ENCODE measurements around the gene XYLT1.

Gene XYLT1

DNA sequence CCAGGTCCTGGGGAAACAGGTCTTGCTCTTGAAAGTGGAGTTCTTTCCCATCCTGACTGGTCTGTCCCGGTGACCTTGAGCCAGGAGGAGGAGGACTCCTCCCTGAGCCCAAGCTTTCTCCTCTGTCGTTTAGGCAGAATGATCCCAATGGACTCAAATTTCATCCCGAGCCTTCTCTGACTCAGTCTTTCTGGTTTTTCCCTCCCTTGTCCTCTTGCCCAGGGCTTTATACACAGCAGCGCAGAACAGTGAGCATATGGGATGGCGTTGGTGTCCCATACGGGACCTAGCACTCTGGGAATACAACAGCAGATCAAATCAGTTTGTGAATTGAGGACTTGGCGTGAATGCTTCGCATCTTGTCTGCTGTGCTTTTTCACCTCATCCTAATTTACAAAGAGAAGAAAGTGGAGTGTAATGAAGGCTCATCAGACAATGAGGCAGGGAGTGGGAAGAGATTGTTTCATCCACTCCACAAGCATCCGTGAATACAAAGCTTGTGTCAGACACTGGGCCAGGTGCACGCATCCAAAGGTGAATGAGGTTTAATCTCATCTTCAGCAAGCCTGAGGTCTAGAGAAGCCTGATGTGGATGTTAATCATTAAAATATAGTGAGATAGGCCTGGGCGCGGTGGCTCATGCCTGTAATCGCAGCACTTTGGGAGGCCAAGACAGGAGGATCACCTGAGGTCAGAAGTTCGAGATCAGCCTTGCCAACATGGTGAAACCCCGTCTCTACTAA lies 1.1 kb upstream of the XYLT1 start:
- peaks cover 31% of the 10 kb centered on the region for H3K4me1 ChIP-seq (ENCODE audit: low read depth, poor library complexity, severe bottlenecking)
- H3K27ac ChIP-seq = no peak overlapping the region
- H2AFZ ChIP-seq (ENCODE audit: low read depth) = no peak overlapping the region; the same call in 1 of the 2 replicates
- H3K27me3 ChIP-seq (ENCODE audit: insufficient read depth, low read depth) = no peaks in the 10 kb centered on the region
- no peaks in the 10 kb centered on the region for H4K20me1 ChIP-seq (ENCODE audit: insufficient read depth)
- H3K79me2 ChIP-seq (ENCODE audit: insufficient read depth, low read depth) = peaks cover 28% of the 10 kb centered on the region
- no peak overlapping the region for H3K4me2 ChIP-seq
- H3K36me3 ChIP-seq (ENCODE audit: insufficient read depth) = no peaks in the 10 kb centered on the region
- H3K4me3 ChIP-seq (IDR thresholded peaks at IDR 0.05; ENCODE audit: insufficient read depth, low read depth, low read length) = no peak overlapping the region
- H3K9ac ChIP-seq = no peak overlapping the region
- TF ChIP-seq, protein P1, sequence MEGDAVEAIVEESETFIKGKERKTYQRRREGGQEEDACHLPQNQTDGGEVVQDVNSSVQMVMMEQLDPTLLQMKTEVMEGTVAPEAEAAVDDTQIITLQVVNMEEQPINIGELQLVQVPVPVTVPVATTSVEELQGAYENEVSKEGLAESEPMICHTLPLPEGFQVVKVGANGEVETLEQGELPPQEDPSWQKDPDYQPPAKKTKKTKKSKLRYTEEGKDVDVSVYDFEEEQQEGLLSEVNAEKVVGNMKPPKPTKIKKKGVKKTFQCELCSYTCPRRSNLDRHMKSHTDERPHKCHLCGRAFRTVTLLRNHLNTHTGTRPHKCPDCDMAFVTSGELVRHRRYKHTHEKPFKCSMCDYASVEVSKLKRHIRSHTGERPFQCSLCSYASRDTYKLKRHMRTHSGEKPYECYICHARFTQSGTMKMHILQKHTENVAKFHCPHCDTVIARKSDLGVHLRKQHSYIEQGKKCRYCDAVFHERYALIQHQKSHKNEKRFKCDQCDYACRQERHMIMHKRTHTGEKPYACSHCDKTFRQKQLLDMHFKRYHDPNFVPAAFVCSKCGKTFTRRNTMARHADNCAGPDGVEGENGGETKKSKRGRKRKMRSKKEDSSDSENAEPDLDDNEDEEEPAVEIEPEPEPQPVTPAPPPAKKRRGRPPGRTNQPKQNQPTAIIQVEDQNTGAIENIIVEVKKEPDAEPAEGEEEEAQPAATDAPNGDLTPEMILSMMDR (conservative IDR thresholded peaks at IDR 0.05; ENCODE audit: low read depth, low read length) = no peak

- Histone ChIP-seq H2AFZ (ENCODE audit: low read depth) (peak overlapping the region; percentile 47; the same call in 1 of the 2 replicates), H3K4me3 (IDR thresholded peaks at IDR 0.05; ENCODE audit: insufficient read depth, low read depth, low read length) (no peak overlapping the region), H3K27me3 (ENCODE audit: insufficient read depth, low read depth) (no peaks in the 10 kb centered on the region), H3K9ac (peak overlapping the region; percentile 54; the same call in 1 of the 2 replicates), H3K36me3 (ENCODE audit: insufficient read depth) (no peaks in the 10 kb centered on the region), H4K20me1 (ENCODE audit: insufficient read depth) (no peaks in the 10 kb centered on the region), H3K4me1 (ENCODE audit: low read depth, poor library complexity, severe bottlenecking) (peaks cover 26% of the 10 kb centered on the region), H3K4me2 (peak overlapping the region; percentile 98), H3K27ac (no peak overlapping the region), H3K79me2 (ENCODE audit: insufficient read depth, low read depth) (peaks cover 43% of the 10 kb centered on the region)
- TF ChIP-seq, protein P1 (conservative IDR thresholded peaks at IDR 0.05; ENCODE audit: low read depth, low read length) = no peak
Observed at GRCh38 chr16:17470182-17470907, 415 bp downstream of the XYLT1 start.

GRCh38 chr16:17469741-17470181 lies 999 bp downstream of the XYLT1 start:
- Histone ChIP-seq H3K27ac (0 out of 2 replicates have a peak overlapping the region, but pooled peaks have one; percentile 12), H3K36me3 (ENCODE audit: insufficient read depth) (no peaks in the 10 kb centered on the region), H3K9ac (peak overlapping the region; percentile 54; the same call in 1 of the 2 replicates), H3K27me3 (ENCODE audit: insufficient read depth, low read depth) (no peaks in the 10 kb centered on the region), H3K4me2 (peak overlapping the region; percentile 98), H3K4me1 (ENCODE audit: low read depth, poor library complexity, severe bottlenecking) (peaks cover 26% of the 10 kb centered on the region), H3K79me2 (ENCODE audit: insufficient read depth, low read depth) (peaks cover 44% of the 10 kb centered on the region), H2AFZ (ENCODE audit: low read depth) (peak overlapping the region; percentile 47; the same call in 1 of the 2 replicates), H4K20me1 (ENCODE audit: insufficient read depth) (no peaks in the 10 kb centered on the region), H3K4me3 (IDR thresholded peaks at IDR 0.05; ENCODE audit: insufficient read depth, low read depth, low read length) (no peak overlapping the region)
- TF ChIP-seq, protein P1 (conservative IDR thresholded peaks at IDR 0.05; ENCODE audit: low read depth, low read length) = no peak

- Histone ChIP-seq H3K4me3 (IDR thresholded peaks at IDR 0.05; ENCODE audit: insufficient read depth, low read depth, low read length) (no peak overlapping the region), H3K27me3 (ENCODE audit: insufficient read depth, low read depth) (no peaks in the 10 kb centered on the region), H4K20me1 (ENCODE audit: insufficient read depth) (no peaks in the 10 kb centered on the region), H2AFZ (ENCODE audit: low read depth) (peak overlapping the region; percentile 47; the same call in 1 of the 2 replicates), H3K36me3 (ENCODE audit: insufficient read depth) (no peaks in the 10 kb centered on the region), H3K27ac (0 out of 2 replicates have a peak overlapping the region, but pooled peaks have one; percentile 12), H3K79me2 (ENCODE audit: insufficient read depth, low read depth) (peaks cover 50% of the 10 kb centered on the region), H3K4me1 (ENCODE audit: low read depth, poor library complexity, severe bottlenecking) (peaks cover 27% of the 10 kb centered on the region), H3K9ac (peak overlapping the region; percentile 54; the same call in 1 of the 2 replicates), H3K4me2 (peak overlapping the region; percentile 98)
- TF ChIP-seq, protein P1 (conservative IDR thresholded peaks at IDR 0.05; ENCODE audit: low read depth, low read length) = no peak
Observed at GRCh38 chr16:17469011-17469740, 1.6 kb downstream of the XYLT1 start.
